ENCODE results near the gene STON1.
"Not testable (repeated sequence)": the region's sequence is repeated elsewhere in the genome, so short reads cannot be mapped to it uniquely, and the experiment has no call there.

STON1 gene

DNA sequence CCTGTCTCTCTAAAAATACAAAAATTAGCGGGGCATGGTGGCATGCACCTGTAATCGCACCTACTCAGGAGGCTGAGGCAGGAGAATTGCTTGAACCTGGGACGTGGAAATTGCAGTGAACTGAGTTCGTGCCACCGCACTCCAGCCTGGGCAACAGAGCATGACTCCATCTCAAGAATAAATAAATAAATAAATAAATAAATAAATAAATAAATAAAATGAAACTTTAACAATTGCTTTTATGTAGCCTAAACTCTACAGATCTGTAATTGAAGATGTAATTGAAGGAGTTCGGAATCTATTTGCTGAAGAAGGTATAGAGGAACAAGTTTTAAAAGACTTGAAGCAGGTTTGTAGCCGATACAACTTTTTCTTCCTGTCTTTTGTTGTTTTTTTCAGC lies 90.7 kb downstream of the STON1 start:
- peaks cover 7% of the 10 kb centered on the region for H3K4me1 ChIP-seq (ENCODE audit: insufficient read depth, low read length)
- H3K36me3 ChIP-seq (ENCODE audit: insufficient read depth, low read length), result no peaks in the 10 kb centered on the region
- H3K27me3 ChIP-seq (ENCODE audit: control insufficient read depth in 1 of 2, insufficient read depth in 2 of 2, low read length in 2 of 2), result no peaks in the 10 kb centered on the region
- no peak overlapping the region for H3K27ac ChIP-seq (ENCODE audit: low read depth, low read length)
- H3K4me3 ChIP-seq (ENCODE audit: low read depth in 1 of 2, low read length in 2 of 2), result no peak overlapping the region
- H3K9ac ChIP-seq (ENCODE audit: low read length), result no peak overlapping the region
- peaks cover under 1% of the 10 kb centered on the region for H3K9me3 ChIP-seq (ENCODE audit: low read length)

DNA sequence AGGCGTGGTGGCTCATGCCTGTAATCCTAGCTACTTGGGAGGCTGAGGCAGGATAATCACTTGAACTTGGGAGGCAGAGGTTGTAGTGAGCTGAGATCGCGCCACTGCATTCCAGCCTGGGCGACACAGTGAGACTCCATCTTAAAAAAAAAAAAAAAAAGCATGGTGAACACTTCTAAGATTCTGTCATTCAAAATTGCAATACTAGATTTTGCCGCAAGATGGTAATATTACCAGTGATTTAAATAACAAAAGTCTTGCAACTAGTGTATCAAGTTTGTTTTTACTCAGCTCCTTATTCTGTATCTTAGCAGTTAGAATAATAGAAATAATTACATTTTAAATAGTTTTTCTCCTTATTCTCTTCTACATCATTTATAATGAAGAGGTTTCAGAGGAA lies 92.7 kb downstream of the STON1 start:
- H3K4me1 ChIP-seq (ENCODE audit: insufficient read depth, low read length); H3K27ac ChIP-seq (ENCODE audit: low read depth, low read length): not testable (repeated sequence)

DNA sequence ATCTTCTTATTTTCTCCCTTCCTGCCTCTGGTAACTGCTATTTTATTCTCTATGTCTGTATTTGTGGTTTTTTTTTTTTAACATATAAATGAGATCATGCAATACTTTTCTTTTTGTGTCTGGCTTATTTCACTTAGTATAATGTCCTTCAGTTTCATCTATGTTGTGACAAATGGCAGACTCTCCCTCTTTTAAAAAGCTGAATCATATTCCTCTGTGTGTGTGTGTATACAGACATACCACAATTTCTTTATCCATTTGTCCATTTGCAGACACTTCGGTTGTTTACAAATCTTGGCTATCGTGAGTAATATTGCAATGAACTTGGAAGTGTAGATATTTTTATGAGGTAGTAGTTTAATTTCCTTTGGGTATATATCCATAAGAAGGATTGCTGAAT lies 94.7 kb downstream of the STON1 start:
- no peaks in the 10 kb centered on the region for H3K36me3 ChIP-seq (ENCODE audit: insufficient read depth, low read length)
- H3K27ac ChIP-seq (ENCODE audit: low read depth, low read length), result no peak overlapping the region
- no peaks in the 10 kb centered on the region for H3K27me3 ChIP-seq (ENCODE audit: control insufficient read depth in 1 of 2, insufficient read depth in 2 of 2, low read length in 2 of 2)
- H3K4me3 ChIP-seq (ENCODE audit: low read depth in 1 of 2, low read length in 2 of 2), result no peak overlapping the region
- peaks cover 5% of the 10 kb centered on the region for H3K9me3 ChIP-seq (ENCODE audit: low read length)
- no peak overlapping the region for H3K9ac ChIP-seq (ENCODE audit: low read length)
- peaks cover 5% of the 10 kb centered on the region for H3K4me1 ChIP-seq (ENCODE audit: insufficient read depth, low read length)

More for the DNA sequence above, 92.7 kb downstream of the STON1 start:
- not testable (repeated sequence) for H3K9ac ChIP-seq (ENCODE audit: low read length); H3K27me3 ChIP-seq (ENCODE audit: control insufficient read depth in 1 of 2, insufficient read depth in 2 of 2, low read length in 2 of 2); H3K36me3 ChIP-seq (ENCODE audit: insufficient read depth, low read length); H3K4me3 ChIP-seq (ENCODE audit: low read depth in 1 of 2, low read length in 2 of 2); H3K9me3 ChIP-seq (ENCODE audit: low read length)

- Histone ChIP-seq H3K4me1 (ENCODE audit: insufficient read depth, low read length) (no peaks in the 10 kb centered on the region), H3K36me3 (ENCODE audit: insufficient read depth, low read length) (no peaks in the 10 kb centered on the region), H3K9ac (ENCODE audit: low read length) (no peak overlapping the region), H3K27ac (ENCODE audit: low read depth, low read length) (no peak overlapping the region), H3K9me3 (ENCODE audit: low read length) (peaks cover 5% of the 10 kb centered on the region), H3K27me3 (ENCODE audit: control insufficient read depth in 1 of 2, insufficient read depth in 2 of 2, low read length in 2 of 2) (no peaks in the 10 kb centered on the region), H3K4me3 (ENCODE audit: low read depth in 1 of 2, low read length in 2 of 2) (no peak overlapping the region)
Measured at GRCh38 chr2:48626047-48626446, 96.1 kb downstream of the STON1 start.

DNA sequence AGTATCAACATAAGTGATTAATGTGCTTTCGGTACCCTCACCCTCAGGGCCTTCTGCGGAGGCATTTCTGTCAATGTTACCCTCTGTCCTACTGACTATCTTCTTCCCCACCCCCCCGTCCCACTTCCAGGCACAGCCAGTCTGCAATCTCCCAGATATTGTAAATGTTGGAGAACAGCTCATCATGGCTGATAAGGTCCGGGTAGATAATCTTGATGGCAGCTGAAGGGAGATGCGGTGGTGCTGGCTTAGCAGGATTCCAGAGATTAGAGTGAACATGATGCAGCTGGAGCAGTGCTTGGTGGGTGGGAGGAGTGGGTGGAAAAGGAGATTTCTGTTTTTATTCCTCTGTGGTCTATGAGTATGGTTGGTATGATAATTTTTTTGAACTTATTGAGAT lies 103.2 kb downstream of the STON1 start:
- no peaks in the 10 kb centered on the region for H3K27me3 ChIP-seq (ENCODE audit: control insufficient read depth in 1 of 2, insufficient read depth in 2 of 2, low read length in 2 of 2)
- H3K9ac ChIP-seq (ENCODE audit: low read length), result no peak overlapping the region
- H3K36me3 ChIP-seq (ENCODE audit: insufficient read depth, low read length), result peaks cover 5% of the 10 kb centered on the region
- no peaks in the 10 kb centered on the region for H3K9me3 ChIP-seq (ENCODE audit: low read length)
- no peaks in the 10 kb centered on the region for H3K4me1 ChIP-seq (ENCODE audit: insufficient read depth, low read length)
- H3K4me3 ChIP-seq (ENCODE audit: low read depth in 1 of 2, low read length in 2 of 2), result no peak overlapping the region
- H3K27ac ChIP-seq (ENCODE audit: low read depth, low read length), result no peak overlapping the region

DNA sequence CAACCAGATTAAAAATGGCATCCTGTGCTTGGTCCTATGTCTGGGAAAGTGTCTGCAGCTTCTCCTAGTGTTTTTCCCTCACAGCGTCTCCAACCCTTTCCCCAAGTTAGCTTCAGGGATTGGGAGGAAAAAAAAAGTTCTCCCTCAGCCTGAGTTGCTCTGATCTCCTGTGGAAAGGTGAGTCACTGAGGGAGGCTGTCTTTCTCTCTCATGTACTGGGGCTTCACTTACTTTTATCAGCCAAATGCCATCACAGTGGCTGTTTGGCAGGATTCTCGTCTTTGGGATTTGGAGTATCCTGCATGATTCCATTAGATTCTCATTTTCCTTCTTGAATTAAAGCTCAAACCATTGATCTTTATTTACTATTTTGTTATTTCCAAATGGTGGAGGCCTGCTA lies 105.8 kb downstream of the STON1 start:
- no peak overlapping the region for H3K27ac ChIP-seq (ENCODE audit: low read depth, low read length)
- no peak overlapping the region for H3K9ac ChIP-seq (ENCODE audit: low read length)
- H3K36me3 ChIP-seq (ENCODE audit: insufficient read depth, low read length), result peaks cover 5% of the 10 kb centered on the region
- no peaks in the 10 kb centered on the region for H3K9me3 ChIP-seq (ENCODE audit: low read length)
- no peaks in the 10 kb centered on the region for H3K4me1 ChIP-seq (ENCODE audit: insufficient read depth, low read length)
- no peaks in the 10 kb centered on the region for H3K27me3 ChIP-seq (ENCODE audit: control insufficient read depth in 1 of 2, insufficient read depth in 2 of 2, low read length in 2 of 2)
- no peak overlapping the region for H3K4me3 ChIP-seq (ENCODE audit: low read depth in 1 of 2, low read length in 2 of 2)

DNA sequence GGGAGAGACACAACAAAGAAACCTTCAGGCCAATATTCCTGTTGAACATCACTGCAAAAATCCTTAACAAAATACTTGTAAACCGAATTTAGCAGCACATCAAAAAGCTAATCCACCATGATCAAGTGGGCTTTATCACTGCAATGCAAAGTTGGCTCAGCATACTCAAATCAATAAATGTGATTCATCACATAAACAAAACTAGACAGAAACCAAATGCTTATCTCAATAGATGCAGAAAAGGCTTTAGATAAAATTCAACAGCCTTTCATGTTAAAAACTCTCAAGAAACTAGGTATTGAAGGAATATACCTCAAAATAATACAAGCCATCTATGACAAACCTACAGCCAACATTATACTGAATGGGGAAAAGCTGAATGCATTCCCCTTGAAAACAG lies 108.3 kb downstream of the STON1 start:
- Histone ChIP-seq H3K27ac (ENCODE audit: low read depth, low read length) (no peak overlapping the region), H3K4me1 (ENCODE audit: insufficient read depth, low read length) (no peaks in the 10 kb centered on the region), H3K36me3 (ENCODE audit: insufficient read depth, low read length) (peaks cover 5% of the 10 kb centered on the region), H3K4me3 (ENCODE audit: low read depth in 1 of 2, low read length in 2 of 2) (no peak overlapping the region), H3K9me3 (ENCODE audit: low read length) (no peaks in the 10 kb centered on the region), H3K9ac (ENCODE audit: low read length) (no peak overlapping the region), H3K27me3 (ENCODE audit: control insufficient read depth in 1 of 2, insufficient read depth in 2 of 2, low read length in 2 of 2) (no peaks in the 10 kb centered on the region)

Data from muscle layer of colon (tissue), 2 donors.